ENCODE results near the gene ARMC3. TPM values are rescaled to one million over a fixed set of nuclear protein-coding genes. Genes with fewer than 3 reads are reported as not detected.

ARMC3 gene
- total RNA-seq, 1 experiment from 2014 or later: 0.09 TPM

- no peak overlapping the region for H2BK15ac ChIP-seq (ENCODE audit: low read depth, low read length)
- H3K23me2 ChIP-seq (ENCODE audit: insufficient read length, low read depth, low read length, poor library complexity, severe bottlenecking): no peaks in the 10 kb centered on the region
- H3K27me3 ChIP-seq (ENCODE audit: insufficient read depth, low read length): no peaks in the 10 kb centered on the region
- H3K9me3 ChIP-seq (ENCODE audit: control insufficient read depth, low read depth, low read length): no peaks in the 10 kb centered on the region
- no peak overlapping the region for H3K4me2 ChIP-seq (ENCODE audit: insufficient read depth, insufficient read length, low read length)
- H4K8ac ChIP-seq (replicated peaks; ENCODE audit: insufficient read length, low read depth, low read length): no peak overlapping the region
- H4K20me1 ChIP-seq (ENCODE audit: control insufficient read depth, insufficient read depth, insufficient read length): no peaks in the 10 kb centered on the region
- no peak overlapping the region for H4K91ac ChIP-seq (ENCODE audit: insufficient read length, low read depth, low read length)
- H2BK5ac ChIP-seq (ENCODE audit: insufficient read length, low read length): no peak overlapping the region
- no peak overlapping the region for H4K5ac ChIP-seq (ENCODE audit: insufficient read length, low read depth, low read length)
- no peaks in the 10 kb centered on the region; the same call in 1 of the 2 replicates for H3K79me2 ChIP-seq (ENCODE audit: insufficient read depth, low read length)
- H3K18ac ChIP-seq (ENCODE audit: insufficient read length, low read depth, low read length): no peak overlapping the region
- no peak overlapping the region for H3K23ac ChIP-seq (ENCODE audit: insufficient read length, low read depth, low read length)
- H3T11ph ChIP-seq (ENCODE audit: low read length): no peak overlapping the region
- H2AFZ ChIP-seq (ENCODE audit: low read length): no peak overlapping the region
- no peaks in the 10 kb centered on the region for H3K4me1 ChIP-seq (ENCODE audit: insufficient read depth, low read length)
- H3K27ac Mint-ChIP-seq: no peak overlapping the region
- no peaks in the 10 kb centered on the region for H3K36me3 Mint-ChIP-seq (ENCODE audit: insufficient read depth in 1 of 3, low read depth in 3 of 3)
- no peaks in the 10 kb centered on the region for H3K9me3 Mint-ChIP-seq
- H3K4me1 Mint-ChIP-seq: peaks cover 4 to 5% of the 10 kb centered on the region in 2 experiments
- H2BK120ac ChIP-seq (ENCODE audit: low read depth, low read length, poor library complexity, severe bottlenecking): no peak overlapping the region
- H3K14ac ChIP-seq (ENCODE audit: insufficient read depth, low read length): no peak overlapping the region
- H3K27me3 Mint-ChIP-seq (ENCODE audit: low read depth): no peaks in the 10 kb centered on the region; the same call in 1 of the 2 replicates
- no CpG with 5 or more reads among the region's 10 CpGs for WGBS (ENCODE audit: extremely low coverage, insufficient read length, low lambda C conversion rate)
- no peak overlapping the region for H3K56ac ChIP-seq (ENCODE audit: insufficient read length, low read depth, low read length)
- no peak overlapping the region for H2BK12ac ChIP-seq (ENCODE audit: insufficient read length, low read depth, low read length)
- H3K4me3 Mint-ChIP-seq: no peak overlapping the region
- no peak overlapping the region for H3K9ac ChIP-seq (ENCODE audit: extremely low read depth, insufficient read length, low read length)
- no peak overlapping the region for H2AK5ac ChIP-seq (ENCODE audit: insufficient read length, low read length)
- H3K27ac ChIP-seq (ENCODE audit: insufficient read length, low read depth, low read length): no peak overlapping the region
- no peak overlapping the region for H2BK20ac ChIP-seq (ENCODE audit: low read depth, low read length, poor library complexity, severe bottlenecking)
- no peak for DNase-seq
- no peak overlapping the region for H3K4ac ChIP-seq (ENCODE audit: low read depth, low read length)
- no peaks in the 10 kb centered on the region for H3K79me1 ChIP-seq (ENCODE audit: insufficient read depth, low read depth, low read length, poor library complexity, severe bottlenecking)
- no peak for TF ChIP-seq CTCF (conservative IDR thresholded peaks at IDR 0.05)
Measured at GRCh38 chr10:23037152-23037551, 109.3 kb downstream of the ARMC3 start.

Data from H9 (cell line).